Measurements from ENCODE around the gene BIK. TPM values are rescaled to one million over a fixed set of nuclear protein-coding genes. Genes with fewer than 3 reads are reported as not detected.

BIK gene
- total RNA-seq, 4 donors from 2014 or later = 6.1 to 15.6 (median 13.5) TPM

DNA sequence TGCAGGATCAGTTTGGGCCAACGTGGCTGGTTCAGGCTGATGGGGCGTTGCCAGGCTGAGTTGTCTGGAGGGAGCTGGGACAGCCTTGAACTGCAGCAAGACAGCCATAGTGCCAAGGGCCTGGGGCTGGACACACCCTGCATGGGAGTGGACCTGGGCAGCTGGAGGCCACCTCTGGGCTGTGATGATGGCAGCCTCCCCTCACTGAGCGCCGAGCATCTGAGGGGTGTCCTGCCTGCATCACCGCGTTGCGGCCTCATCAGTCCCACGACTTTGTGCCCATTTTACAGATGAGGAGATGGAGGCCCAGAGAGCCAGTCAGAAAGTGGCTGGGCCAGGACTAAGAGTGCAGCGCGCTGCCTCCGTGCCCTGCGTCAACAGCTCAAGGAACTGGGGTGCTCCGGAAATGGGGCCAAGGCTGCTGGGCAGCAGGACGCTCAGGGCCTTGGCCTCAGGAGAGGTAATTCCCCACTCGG, 40.2 kb downstream of the BIK start:
- no peak for DNase-seq
- intact Hi-C loops (cut with DNase I) = no loop called here
- Histone ChIP-seq H3K4me3 (peak overlapping the region; percentile 71 to 97 (median 84)), H3K27me3 (no peaks in the 10 kb centered on the region), H3K27ac (peak overlapping the region; percentile 93 to 98 (median 95)), H3K9me3 (no peaks in the 10 kb centered on the region), H3K4me1 (peaks cover 28 to 86% (median 37%) of the 10 kb centered on the region in 3 donors), H3K36me3 (peaks cover 0 to 11% (median 0%) of the 10 kb centered on the region in 3 donors)
- 11 to 69% methylated on average over 1 to 10 of the region's 15 CpGs for WGBS, 2 donors
- TF ChIP-seq CTCF (IDR thresholded peaks at IDR 0.05) (no peak), POLR2A (IDR thresholded peaks at IDR 0.05) (no peak)

DNA sequence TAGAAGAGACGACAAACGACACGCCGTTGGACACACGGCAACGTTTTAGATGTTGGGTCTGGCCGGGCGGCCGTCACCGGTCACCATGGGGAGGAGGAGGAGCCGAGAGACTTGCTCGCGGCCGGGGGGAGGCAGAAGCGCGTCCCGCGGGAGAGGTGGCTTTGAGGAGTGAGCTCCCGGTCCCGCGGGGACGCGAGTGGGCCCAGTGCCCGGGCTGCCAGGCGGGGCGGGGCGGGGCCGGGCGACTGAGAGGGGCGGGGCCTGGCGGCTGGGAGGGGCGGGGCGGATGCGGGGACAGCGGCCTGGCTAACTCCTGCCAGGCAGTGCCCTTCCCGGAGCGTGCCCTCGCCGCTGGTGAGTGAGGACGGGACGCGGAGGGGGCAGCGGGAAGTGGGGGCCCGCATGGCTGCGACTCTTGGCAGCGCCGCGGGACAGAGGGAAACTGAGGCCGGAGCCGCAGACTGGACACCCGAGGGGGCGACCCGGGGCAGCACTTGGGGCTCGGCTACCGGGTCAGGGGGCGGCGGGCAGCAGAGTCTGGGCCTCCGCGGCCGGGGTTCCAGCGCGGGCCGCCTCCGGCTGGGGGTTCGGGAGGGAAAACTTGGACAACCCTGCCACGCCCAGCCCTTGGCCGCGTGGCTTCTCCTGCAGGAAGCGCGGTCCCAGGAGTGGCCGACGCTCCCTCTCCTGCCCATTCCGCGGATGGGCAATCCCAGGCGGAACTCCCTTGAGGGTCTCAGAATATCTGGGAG, 40.9 kb downstream of the BIK start, which contains the start of gene TSPO:
TSPO (plus strand) TSS at position 309 of the 752 bp plus-strand sequence. CDS start 7,680 bp downstream, outside the sequence.
- H3K27ac ChIP-seq = peak within 1 kb of the TSS; percentile 93 to 98 (median 95)
- H3K36me3 ChIP-seq = peaks cover 0 to 17% (median 0%) of the 10 kb centered on the region in 3 donors
- peak within 1 kb of the TSS; percentile 71 to 97 (median 84) for H3K4me3 ChIP-seq
- intact Hi-C loops (cut with DNase I) = no loop called here
- H3K27me3 ChIP-seq = no peaks in the 10 kb centered on the region
- DNase-seq = no peak
- peaks cover 28 to 86% (median 44%) of the 10 kb centered on the region in 3 donors for H3K4me1 ChIP-seq
- WGBS, 2 donors = 0% methylated on average over 1 of the region's 75 CpGs; no CpG with 5 or more reads in 1 of the 2 donors
- H3K9me3 ChIP-seq = no peaks in the 10 kb centered on the region
- TF ChIP-seq POLR2A (IDR thresholded peaks at IDR 0.05) (peak in 2 of 4 donors; percentile 30 to 82), CTCF (IDR thresholded peaks at IDR 0.05) (no peak)

DNA sequence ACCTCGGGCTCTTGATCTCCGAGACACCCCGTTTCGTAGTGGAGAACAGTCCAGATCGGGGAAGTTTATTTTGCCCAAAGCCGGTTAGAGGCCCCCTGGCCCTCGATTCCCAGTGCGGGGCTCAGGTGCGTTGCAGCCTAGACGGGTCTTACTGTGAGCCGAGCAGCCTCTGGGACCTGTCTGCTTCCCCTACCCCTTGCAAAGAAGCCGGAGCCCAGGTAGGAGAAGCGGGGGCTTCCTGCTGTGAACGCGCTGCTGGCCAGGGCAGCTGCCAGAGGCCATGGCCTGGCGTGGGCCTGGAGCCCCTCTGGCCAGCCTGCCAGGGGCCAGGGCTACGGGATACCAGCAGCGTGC, 41.4 kb downstream of the BIK start:
- 3% methylated on average over 6 of the region's 18 CpGs; no CpG with 5 or more reads in 1 of the 2 donors for WGBS, 2 donors
- Histone ChIP-seq H3K4me1 (peaks cover 28 to 91% (median 45%) of the 10 kb centered on the region in 3 donors), H3K9me3 (no peaks in the 10 kb centered on the region), H3K4me3 (peak overlapping the region; percentile 71 to 97 (median 84)), H3K36me3 (peaks cover 0 to 21% (median 0%) of the 10 kb centered on the region in 3 donors), H3K27me3 (no peaks in the 10 kb centered on the region), H3K27ac (peak overlapping the region; percentile 93 to 98 (median 95))
- intact Hi-C loops (cut with DNase I) = no loop called here
- DNase-seq = no peak
- TF ChIP-seq CTCF (IDR thresholded peaks at IDR 0.05) (no peak), POLR2A (IDR thresholded peaks at IDR 0.05) (no peak)

DNA sequence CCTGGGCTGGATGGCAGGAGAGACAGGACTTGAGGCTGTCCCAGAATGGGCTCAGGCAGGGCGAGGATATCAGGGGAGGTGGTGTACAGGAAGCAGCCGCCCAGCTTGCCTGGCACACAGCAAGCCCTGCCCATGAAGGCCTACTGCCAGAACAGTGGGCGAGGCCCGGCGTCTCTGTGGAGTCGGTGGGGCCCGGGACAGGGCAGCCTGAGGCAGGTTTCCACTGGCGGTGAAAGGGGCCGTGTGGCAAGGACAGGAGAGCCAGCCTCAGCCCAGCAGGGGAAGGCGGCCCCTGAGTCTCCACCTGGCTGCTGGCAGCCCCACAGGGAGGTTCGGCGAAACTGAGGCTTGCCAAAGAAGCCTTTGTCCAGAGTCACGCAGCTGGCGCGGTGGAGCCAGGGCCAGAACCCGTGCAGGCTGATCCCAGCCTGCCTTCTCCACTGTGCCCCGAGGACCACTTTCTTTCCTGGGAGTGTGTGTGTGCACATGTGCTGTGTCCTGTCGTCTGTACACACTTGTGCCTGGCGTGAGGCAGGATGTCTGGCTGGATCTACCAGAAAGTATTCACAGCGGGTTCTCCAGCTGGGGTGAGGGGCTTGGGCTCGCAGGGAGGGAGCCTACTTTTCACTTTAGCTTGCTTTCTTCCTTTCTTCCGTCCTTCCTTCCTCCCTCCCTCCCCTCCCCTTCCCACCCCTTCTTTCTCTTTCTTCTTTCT, 42.0 kb downstream of the BIK start:
- TF ChIP-seq CTCF (IDR thresholded peaks at IDR 0.05) = no peak
- peak in 2 of 4 donors; percentile 30 to 64 for TF ChIP-seq POLR2A (IDR thresholded peaks at IDR 0.05)
- intact Hi-C loops (cut with DNase I) = no loop called here

More for the DNA sequence above, 42.0 kb downstream of the BIK start:
- Histone ChIP-seq H3K27me3 (no peaks in the 10 kb centered on the region), H3K27ac (peak overlapping the region; percentile 93 to 98 (median 95)), H3K36me3 (peaks cover 0 to 21% (median 0%) of the 10 kb centered on the region in 3 donors), H3K9me3 (no peaks in the 10 kb centered on the region), H3K4me3 (peak overlapping the region; percentile 71 to 97 (median 84)), H3K4me1 (peaks cover 28 to 92% (median 49%) of the 10 kb centered on the region in 3 donors)
- DNase-seq = peak; percentile 31
- 4 to 24% methylated on average over 3 to 5 of the region's 22 CpGs for WGBS, 2 donors
